Activated T-helper 1 cell treated with anti-CD3 and anti-CD28 coated beads, Interleukin-2, amount 50 U/mL, for 16 hours (primary cell): ENCODE results near the gene SKA2.
"Not testable (repeated sequence)": the region's sequence is repeated elsewhere in the genome, so short reads cannot be mapped to it uniquely, and the experiment has no call there.

Experiments
- DNase-seq, 2 donors: peaks; one replicate each; pipeline ENCODE4 v3.0.0-alpha.2; 2020; ENCODE audit warnings: low read depth in 1 of 2, low spot score in 1 of 2

Gene SKA2

GRCh38 chr17:59152925-59153324 lies 2.1 kb downstream of the SKA2 start:
- no peak for DNase-seq

DNA sequence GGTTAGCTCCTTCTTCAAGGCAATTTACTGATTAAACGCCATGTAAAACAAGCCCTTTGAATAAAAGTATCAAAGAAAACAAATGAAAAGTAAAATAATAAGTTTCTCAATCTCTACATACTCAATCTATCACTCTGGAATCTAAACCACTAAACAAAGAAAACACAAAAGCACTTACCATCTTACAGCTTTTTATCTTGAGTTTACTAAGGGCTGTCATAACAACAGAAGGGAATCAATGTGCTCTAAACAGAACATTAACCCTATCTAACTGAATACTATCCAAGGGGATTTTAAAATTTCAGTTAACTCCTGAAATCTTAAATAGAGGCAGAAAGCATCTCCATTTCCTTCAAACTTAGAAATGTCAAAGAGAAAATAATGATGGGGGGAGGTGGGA lies 3.4 kb downstream of the SKA2 start:
- DNase-seq: no peak

- DNase-seq: no peak
Measured at GRCh38 chr17:59151006-59151405, 4.0 kb downstream of the SKA2 start.

- no peak for DNase-seq
Measured at GRCh38 chr17:59149841-59150511, 5.0 kb downstream of the SKA2 start.

DNA sequence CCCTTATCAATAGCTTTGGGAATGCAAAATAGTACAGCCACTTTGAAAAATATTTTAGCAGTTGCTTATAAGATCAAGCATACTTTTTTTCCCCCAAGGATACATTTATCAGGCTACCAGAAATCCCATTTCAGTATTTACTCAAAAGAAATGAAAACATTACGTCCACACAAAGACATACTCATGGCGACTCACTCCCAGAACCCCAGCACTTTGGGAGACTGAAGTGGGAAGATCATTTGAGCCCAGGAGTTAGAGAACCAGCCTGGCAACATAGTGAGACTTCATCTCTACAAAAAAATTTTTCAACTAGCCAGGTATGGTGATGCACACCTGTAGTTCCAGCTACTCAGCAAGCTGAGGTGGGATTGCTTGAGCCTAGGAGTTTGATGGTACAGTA lies 5.9 kb downstream of the SKA2 start:
- DNase-seq: no peak

GRCh38 chr17:59145571-59146096 lies 9.4 kb downstream of the SKA2 start:
- DNase-seq: no peak

DNA sequence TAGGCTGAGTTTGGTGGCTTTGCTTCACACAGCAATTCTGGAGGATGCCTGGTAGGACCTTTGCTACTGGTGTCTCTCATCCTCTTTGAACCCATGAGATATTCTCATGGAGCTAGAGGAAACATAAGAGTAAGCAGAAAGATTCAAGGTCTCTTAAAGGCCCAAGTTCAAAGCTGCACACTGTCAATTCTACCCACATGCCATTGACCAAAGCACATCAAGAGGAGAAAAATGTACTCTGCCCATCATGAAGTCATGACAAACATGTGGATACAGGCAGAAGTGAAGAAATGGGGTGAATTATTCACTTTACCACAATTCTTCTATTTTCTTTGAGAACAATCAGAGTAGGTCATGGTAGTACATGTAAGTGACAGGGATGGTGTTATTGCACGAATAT lies 13.1 kb downstream of the SKA2 start:
- no peak for DNase-seq

- DNase-seq: no peak
Measured at GRCh38 chr17:59139939-59140338, 15.0 kb downstream of the SKA2 start.

DNA sequence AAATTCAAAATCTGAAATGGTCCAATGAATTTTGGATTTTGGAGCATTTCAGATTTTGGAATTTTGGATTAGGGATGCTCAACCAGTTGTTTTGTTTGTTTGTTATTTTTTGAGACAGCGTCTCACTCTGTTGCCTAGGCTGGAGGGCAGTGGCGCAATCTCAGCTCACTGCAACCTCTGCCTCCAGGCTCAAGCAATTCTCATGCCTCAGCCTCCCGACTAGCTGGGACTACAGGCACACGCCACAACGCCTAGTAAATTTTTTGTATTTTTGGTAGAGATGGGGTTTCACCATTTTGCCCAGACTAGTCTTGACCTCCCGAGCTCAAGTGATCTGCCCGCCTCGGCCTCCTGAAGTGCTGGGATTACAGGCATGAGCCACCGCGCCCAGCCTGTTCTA lies 16.6 kb downstream of the SKA2 start:
- DNase-seq: not testable (repeated sequence)

DNA sequence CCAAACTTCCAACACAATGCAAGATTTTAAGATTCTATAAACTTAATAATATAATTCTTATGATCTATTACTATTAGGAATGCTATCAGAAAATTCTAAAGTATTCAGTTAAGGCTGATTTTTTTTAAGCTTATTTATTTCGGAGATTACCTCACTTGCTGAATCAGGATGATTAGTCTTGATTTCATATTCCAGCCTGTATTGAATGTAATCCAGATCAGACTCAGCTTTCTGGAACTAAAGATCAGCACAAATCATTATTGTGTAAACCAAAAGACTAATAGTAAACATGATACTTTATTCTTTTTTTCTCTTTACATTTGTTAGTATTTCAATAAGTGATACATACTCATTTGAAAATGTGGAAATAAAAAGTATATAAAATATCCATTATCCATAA lies 23.9 kb downstream of the SKA2 start:
- no peak for DNase-seq

DNA sequence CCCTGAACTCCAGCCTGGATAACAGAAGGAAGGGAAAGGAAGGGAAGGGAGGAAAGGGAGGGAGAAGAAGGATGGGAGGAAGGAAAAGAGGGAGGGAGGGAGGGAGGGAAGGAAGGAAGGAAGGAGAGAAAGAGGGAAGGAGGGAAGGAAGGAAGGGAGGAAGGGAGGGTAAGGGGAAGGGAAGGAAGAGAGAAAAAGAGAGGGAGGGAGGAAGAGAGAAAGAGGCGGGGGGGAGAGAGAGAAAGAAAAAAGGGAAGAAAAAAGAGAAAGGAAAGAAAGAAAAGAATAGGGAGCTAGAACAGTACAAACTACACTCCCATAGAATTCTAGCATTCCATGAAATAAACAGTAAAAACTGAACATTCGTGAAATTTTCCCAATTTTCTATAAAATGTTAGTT lies 25.2 kb downstream of the SKA2 start:
- DNase-seq: no peak

- DNase-seq: no peak
Measured at GRCh38 chr17:59126809-59127417, 28.1 kb downstream of the SKA2 start.

DNA sequence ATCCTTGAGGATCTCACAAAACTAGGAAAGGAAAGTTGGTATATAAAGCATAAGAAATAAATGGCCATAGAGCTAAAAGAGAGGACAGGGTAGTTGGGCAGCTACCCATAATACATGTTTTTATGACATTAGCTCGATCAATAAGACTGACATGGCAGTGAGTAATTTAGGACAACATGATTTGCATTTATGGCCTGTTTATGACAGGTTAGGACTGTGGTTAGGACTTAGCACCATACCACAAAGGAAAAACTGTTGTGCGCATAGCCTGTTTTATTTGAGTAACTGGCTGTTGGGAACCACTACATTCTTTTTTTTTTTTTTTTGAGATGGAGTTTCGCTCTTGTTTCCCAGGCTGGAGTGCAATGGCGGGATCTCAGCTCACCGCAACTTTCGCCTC lies 30.3 kb downstream of the SKA2 start:
- no peak for DNase-seq

DNA sequence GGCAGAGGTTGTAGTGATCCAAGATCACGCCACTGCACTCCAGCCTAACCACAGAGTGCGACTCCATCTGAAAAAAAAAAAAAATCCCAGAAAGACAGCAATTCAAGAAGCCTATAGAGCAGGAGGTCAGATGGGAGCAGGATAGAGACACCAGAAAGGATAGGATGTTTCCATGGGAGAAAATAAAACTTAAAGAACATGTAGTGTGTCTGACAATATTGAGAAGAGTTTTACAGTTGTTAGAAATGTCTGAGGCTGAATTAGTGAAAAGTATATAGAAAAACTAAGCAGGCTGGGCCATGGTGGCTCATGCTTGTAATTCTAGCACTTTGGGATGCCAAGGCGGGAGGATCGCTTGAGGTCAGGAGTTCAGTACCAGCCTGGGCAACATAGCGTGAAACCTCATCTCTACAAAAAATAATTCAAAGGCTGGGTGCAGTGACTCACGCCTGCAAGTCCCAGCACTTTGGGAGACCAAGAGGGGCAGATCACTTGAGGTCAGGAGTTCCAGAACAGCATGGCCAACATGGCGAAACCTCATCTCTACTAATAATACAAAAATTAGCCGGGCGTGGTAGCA lies 33.0 kb downstream of the SKA2 start:
- no peak for DNase-seq

GRCh38 chr17:59115474-59115873 lies 39.5 kb downstream of the SKA2 start:
- no peak for DNase-seq

- no peak for DNase-seq
Measured at GRCh38 chr17:59111539-59111938, 43.4 kb downstream of the SKA2 start.

DNA sequence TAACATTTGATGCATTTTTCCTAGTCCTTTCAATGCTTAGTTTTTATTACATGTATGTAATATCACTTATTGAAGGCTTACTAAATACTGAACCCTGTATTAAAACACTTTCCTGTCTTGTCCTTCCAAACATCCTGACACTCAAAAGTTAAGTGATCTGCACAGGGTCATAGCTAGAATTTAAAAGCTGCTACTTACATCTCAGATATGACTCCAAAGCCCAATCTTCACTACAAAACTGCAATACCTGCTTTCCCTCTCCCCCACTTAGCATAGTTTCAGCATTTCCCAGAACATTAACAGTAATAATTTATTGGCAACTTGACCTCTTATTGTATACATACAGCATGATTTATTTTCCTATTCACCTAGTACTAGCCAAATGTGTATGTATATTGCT lies 44.0 kb downstream of the SKA2 start:
- DNase-seq: no peak

- DNase-seq: no peak
Measured at GRCh38 chr17:59108400-59109102, 46.4 kb downstream of the SKA2 start.

GRCh38 chr17:59107306-59107670 lies 47.7 kb downstream of the SKA2 start:
- no peak for DNase-seq

- DNase-seq: peak; percentile 97 to 99
Measured at GRCh38 chr17:59106463-59107305, 48.3 kb downstream of the SKA2 start, which contains the start of gene TRIM37. Gene TRIM37 (minus strand): TSS chr17:59106880. CDS start chr17:59106461, 419 bp downstream.

DNA sequence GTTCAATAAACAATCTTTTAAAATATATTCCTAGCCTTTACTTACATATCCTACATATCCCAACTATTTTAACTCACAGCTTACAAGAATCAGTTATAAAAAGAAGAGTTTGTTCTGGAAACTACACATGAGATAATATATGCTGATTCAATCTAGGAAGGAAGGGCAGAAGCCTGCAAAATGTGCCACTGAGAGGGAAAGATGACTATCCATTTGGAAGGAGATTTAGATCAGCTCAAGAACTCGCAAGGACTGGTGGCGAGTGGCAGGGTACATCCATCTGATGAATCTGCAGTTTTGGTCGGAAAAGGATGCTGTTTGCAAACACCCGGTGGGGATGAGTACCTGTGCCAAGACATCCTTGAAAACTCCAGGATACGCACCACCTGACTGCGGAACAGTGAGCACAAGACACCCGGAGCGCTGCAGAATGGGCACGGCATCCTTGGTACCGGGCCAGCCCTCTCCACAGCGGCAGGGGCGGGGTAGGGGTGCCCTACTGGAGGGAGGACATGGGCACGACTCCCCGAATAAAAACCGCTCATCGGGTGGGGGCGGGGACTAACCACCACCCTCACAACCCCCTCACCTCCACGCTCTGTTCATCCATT lies 49.0 kb downstream of the SKA2 start:
- peak; percentile 60 to 63 for DNase-seq
